ENCODE measurements around the gene SLC22A5.
A peak's percentile ranks its signal among the peaks of the same experiment; 100 is the strongest.
"Not testable (repeated sequence)": the region's sequence is repeated elsewhere in the genome, so short reads cannot be mapped to it uniquely, and the experiment has no call there.

The SLC22A5 gene

GRCh38 chr5:132437604-132438266 is 68.2 kb downstream of the SLC22A5 start:
- no peak for TF ChIP-seq CTCF (IDR thresholded peaks at IDR 0.05)
- no peak overlapping the region for H3K4me3 Mint-ChIP-seq
- H3K27me3 Mint-ChIP-seq (ENCODE audit: low read depth, poor library complexity), result peaks cover 4% of the 10 kb centered on the region
- no peak overlapping the region for H3K27ac Mint-ChIP-seq
- peak; percentile 26 for DNase-seq
- no peaks in the 10 kb centered on the region for H3K36me3 Mint-ChIP-seq (ENCODE audit: low read depth)
- peaks cover 32% of the 10 kb centered on the region for H3K4me1 Mint-ChIP-seq
- no peaks in the 10 kb centered on the region for H3K9me3 Mint-ChIP-seq

GRCh38 chr5:132438267-132438645 is 68.7 kb downstream of the SLC22A5 start:
- H3K9me3 Mint-ChIP-seq; H3K4me3 Mint-ChIP-seq; H3K36me3 Mint-ChIP-seq (ENCODE audit: low read depth); H3K27me3 Mint-ChIP-seq (ENCODE audit: low read depth, poor library complexity); H3K27ac Mint-ChIP-seq; DNase-seq: not testable (repeated sequence)
- peaks cover 32% of the 10 kb centered on the region for H3K4me1 Mint-ChIP-seq

GRCh38 chr5:132438917-132439316 is 69.4 kb downstream of the SLC22A5 start:
- Mint-ChIP-seq H3K4me1 (peaks cover 32% of the 10 kb centered on the region), H3K36me3 (ENCODE audit: low read depth) (no peaks in the 10 kb centered on the region), H3K9me3 (no peaks in the 10 kb centered on the region), H3K4me3 (no peak overlapping the region), H3K27ac (no peak overlapping the region), H3K27me3 (ENCODE audit: low read depth, poor library complexity) (peaks cover 4% of the 10 kb centered on the region)
- TF ChIP-seq CTCF (IDR thresholded peaks at IDR 0.05), result no peak
- DNase-seq, result no peak

GRCh38 chr5:132439521-132440089 is 70.1 kb downstream of the SLC22A5 start:
- TF ChIP-seq CTCF (IDR thresholded peaks at IDR 0.05), result no peak
- Mint-ChIP-seq H3K4me3 (no peak overlapping the region), H3K27ac (no peak overlapping the region), H3K27me3 (ENCODE audit: low read depth, poor library complexity) (peaks cover 4% of the 10 kb centered on the region), H3K9me3 (no peaks in the 10 kb centered on the region), H3K36me3 (ENCODE audit: low read depth) (no peaks in the 10 kb centered on the region), H3K4me1 (peaks cover 25% of the 10 kb centered on the region)
- no peak for DNase-seq

GRCh38 chr5:132444061-132444460 is 74.6 kb downstream of the SLC22A5 start:
- Mint-ChIP-seq H3K4me1 (no peaks in the 10 kb centered on the region), H3K27ac (no peak overlapping the region), H3K27me3 (ENCODE audit: low read depth, poor library complexity) (peaks cover 7% of the 10 kb centered on the region), H3K4me3 (no peak overlapping the region), H3K9me3 (no peaks in the 10 kb centered on the region), H3K36me3 (ENCODE audit: low read depth) (no peaks in the 10 kb centered on the region)
- no peak for TF ChIP-seq CTCF (IDR thresholded peaks at IDR 0.05)
- DNase-seq, result no peak

Data from nephron progenitor cell (in vitro differentiated cells).